GM23338 (cell line): ENCODE measurements around the gene RUSC1. TPM values are rescaled to one million over a fixed set of nuclear protein-coding genes. Genes with fewer than 3 reads are reported as not detected.

Experiments used
- ATAC-seq: fragments of 200-7000 bp; cut with Tn5 transposase; 3 replicates; pipeline ENCODE4 v1.9.1; 2020
- DNase-seq: peaks from one replicate; pipeline ENCODE4 v3.0.0-alpha.2; 2015; ENCODE audit warnings: low spot score
- H2AFZ ChIP-seq: fragments of 200-600 bp; sonication (generic); 2 replicates; pipeline ENCODE4 v1.8.0; 2016; ENCODE audit warnings: antibody characterized with exemption, mild to moderate bottlenecking, moderate library complexity
- H3F3A ChIP-seq: fragments of 200-600 bp; sonication (generic); replicated peaks from 2 replicates; pipeline ENCODE4 v1.8.0; 2017; ENCODE audit warnings: antibody characterized with exemption, mixed run types, low read depth
- H3K27ac ChIP-seq: fragments of 200-600 bp; sonication (generic); 2 replicates; pipeline ENCODE4 v1.6.1; 2016; ENCODE audit warnings: low read depth
- H3K27me3 ChIP-seq: fragments of 200-600 bp; sonication (generic); 2 replicates; pipeline ENCODE4 v1.8.0; 2016; ENCODE audit warnings: mild to moderate bottlenecking, mixed run types, moderate library complexity; ENCODE audit not compliant: insufficient read depth
- H3K36me3 ChIP-seq: fragments of 200-600 bp; sonication (generic); 2 replicates; pipeline ENCODE4 v1.8.0; 2016; ENCODE audit warnings: mild to moderate bottlenecking; ENCODE audit not compliant: insufficient read depth
- H3K4me1 ChIP-seq: fragments of 200-600 bp; sonication (generic); 2 replicates; pipeline ENCODE4 v1.8.0; 2016; ENCODE audit warnings: mild to moderate bottlenecking, moderate library complexity; ENCODE audit not compliant: insufficient read depth
- H3K4me2 ChIP-seq: fragments of 200-600 bp; sonication (generic); 2 replicates; pipeline ENCODE4 v1.7.1; 2017; ENCODE audit warnings: mixed run types
- H3K4me3 ChIP-seq: fragments of 200-600 bp; sonication (generic); 2 replicates; pipeline ENCODE4 v1.6.1; 2016; ENCODE audit warnings: mixed run types
- H3K79me2 ChIP-seq: fragments of 200-600 bp; sonication (generic); replicated peaks from 2 replicates; pipeline ENCODE4 v1.8.0; 2017; ENCODE audit warnings: mild to moderate bottlenecking; ENCODE audit not compliant: insufficient read depth
- H3K9me2 ChIP-seq: fragments of 200-600 bp; sonication (generic); 2 replicates; pipeline ENCODE4 v1.8.0; 2017; ENCODE audit not compliant: insufficient read depth
- H4K20me1 ChIP-seq: fragments of 200-600 bp; sonication (generic); replicated peaks from 2 replicates; pipeline ENCODE4 v1.8.0; 2017; ENCODE audit warnings: mild to moderate bottlenecking; ENCODE audit not compliant: insufficient read depth
- H3K27ac Mint-ChIP-seq: 2 replicates; pipeline ENCODE4 v1.8.0; 2020; ENCODE audit warnings: inconsistent platforms, mild to moderate bottlenecking, moderate library complexity, mixed read lengths
- H3K27me3 Mint-ChIP-seq: 3 replicates; pipeline ENCODE4 v1.8.0; 2022; ENCODE audit warnings: low read depth, mild to moderate bottlenecking, moderate library complexity, mixed read lengths, inconsistent platforms; ENCODE audit not compliant: insufficient read depth, poor library complexity
- H3K36me3 Mint-ChIP-seq: 3 replicates; pipeline ENCODE4 v1.8.0; 2021; ENCODE audit warnings: low read depth, mild to moderate bottlenecking, inconsistent platforms, moderate library complexity, mixed read lengths
- H3K4me1 Mint-ChIP-seq: 3 replicates; pipeline ENCODE4 v1.8.0; 2020; ENCODE audit warnings: mild to moderate bottlenecking, inconsistent platforms, mixed read lengths
- H3K4me3 Mint-ChIP-seq: 3 replicates; pipeline ENCODE4 v1.8.0; 2021; ENCODE audit warnings: moderate library complexity, mild to moderate bottlenecking, inconsistent platforms, mixed read lengths
- H3K9me3 Mint-ChIP-seq: 3 replicates; pipeline ENCODE4 v1.8.0; 2020; ENCODE audit warnings: moderate library complexity, mild to moderate bottlenecking, inconsistent platforms, mixed read lengths
- EZH2 ChIP-seq: fragments of 200-600 bp; sonication (generic); IDR thresholded peaks from one replicate; pipeline ENCODE4 v1.8.0; 2017; ENCODE audit warnings: antibody characterized with exemption, mild to moderate bottlenecking, low read depth; ENCODE audit not compliant: unreplicated experiment
- EZH2phosphoT487 ChIP-seq: fragments of 200-600 bp; sonication (generic); IDR thresholded peaks from one replicate; pipeline ENCODE4 v1.8.1; 2018; ENCODE audit warnings: antibody characterized with exemption; ENCODE audit not compliant: unreplicated experiment
- JUNB ChIP-seq: IDR thresholded peaks from one replicate; pipeline ENCODE4 v1.6.1; 2016; ENCODE audit warnings: antibody characterized with exemption; ENCODE audit not compliant: unreplicated experiment
- NANOG ChIP-seq: IDR thresholded peaks from 2 replicates; pipeline ENCODE4 v1.6.1; 2016; ENCODE audit warnings: antibody characterized with exemption, borderline replicate concordance
- STAT1 ChIP-seq: IDR thresholded peaks from one replicate; pipeline ENCODE4 v1.6.1; 2016; ENCODE audit warnings: antibody characterized with exemption; ENCODE audit not compliant: unreplicated experiment
- ZNF114 ChIP-seq: fragments of 250-450 bp; sonication (Bioruptor Pico); IDR thresholded peaks from 2 replicates; pipeline ENCODE4 v1.5.0; 2020; ENCODE audit warnings: mild to moderate bottlenecking, moderate library complexity
- ZNF331 ChIP-seq: fragments of 250-450 bp; sonication (Bioruptor Pico); IDR thresholded peaks from 2 replicates; pipeline ENCODE4 v1.5.0; 2020; ENCODE audit warnings: low read depth, mild to moderate bottlenecking, moderate library complexity
- polyA plus RNA-seq: library from polyadenylated mRNA; unstranded; fragments of >200 nt; fragmentation: Nextera tagmentation; extraction: Ambion mirVana; gene quantifications from 2 replicates; pipeline ENCODE4 v1.2.1, GENCODE V29; 2016
- total RNA-seq: library from RNA; depleted of rRNA; stranded (reverse); fragments of >200 nt; shearing (Covaris generic); gene quantifications from 2 replicates; pipeline ENCODE4 v1.2.3, GENCODE V29; 2014
- TF ChIP-seq, protein P1 (sequence below): IDR thresholded peaks from one replicate; pipeline ENCODE4 v1.6.1; 2018; ENCODE audit warnings: antibody characterized with exemption; ENCODE audit not compliant: unreplicated experiment
- TF ChIP-seq, protein P2 (sequence below): IDR thresholded peaks from 2 replicates; pipeline ENCODE4 v1.6.1; 2016; ENCODE audit warnings: antibody characterized with exemption
- TF ChIP-seq, protein P3 (sequence below): fragments of 250-450 bp; sonication (Bioruptor Pico); IDR thresholded peaks from 2 replicates; pipeline ENCODE4 v1.5.0; 2020; ENCODE audit warnings: mild to moderate bottlenecking, moderate library complexity

Gene RUSC1
- total and polyA plus RNA-seq, 2 experiments from 2014 or later: 53.4 to 87.7 TPM

DNA sequence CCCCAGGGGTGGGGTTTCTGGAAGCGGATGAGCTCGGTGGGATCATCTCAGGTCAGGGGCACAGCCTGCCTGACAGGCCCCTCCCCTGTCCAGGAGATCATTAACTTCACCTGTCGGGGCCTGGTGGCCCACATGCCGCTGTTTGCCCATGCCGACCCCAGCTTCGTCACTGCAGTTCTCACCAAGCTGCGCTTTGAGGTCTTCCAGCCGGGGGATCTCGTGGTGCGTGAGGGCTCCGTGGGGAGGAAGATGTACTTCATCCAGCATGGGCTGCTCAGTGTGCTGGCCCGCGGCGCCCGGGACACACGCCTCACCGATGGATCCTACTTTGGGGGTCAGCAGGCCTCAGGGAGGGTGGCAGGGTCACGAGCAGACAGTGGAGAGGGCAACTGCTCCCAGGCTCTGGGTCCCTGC is 35.1 kb upstream of the RUSC1 start (continued):
- TF ChIP-seq, protein P1, sequence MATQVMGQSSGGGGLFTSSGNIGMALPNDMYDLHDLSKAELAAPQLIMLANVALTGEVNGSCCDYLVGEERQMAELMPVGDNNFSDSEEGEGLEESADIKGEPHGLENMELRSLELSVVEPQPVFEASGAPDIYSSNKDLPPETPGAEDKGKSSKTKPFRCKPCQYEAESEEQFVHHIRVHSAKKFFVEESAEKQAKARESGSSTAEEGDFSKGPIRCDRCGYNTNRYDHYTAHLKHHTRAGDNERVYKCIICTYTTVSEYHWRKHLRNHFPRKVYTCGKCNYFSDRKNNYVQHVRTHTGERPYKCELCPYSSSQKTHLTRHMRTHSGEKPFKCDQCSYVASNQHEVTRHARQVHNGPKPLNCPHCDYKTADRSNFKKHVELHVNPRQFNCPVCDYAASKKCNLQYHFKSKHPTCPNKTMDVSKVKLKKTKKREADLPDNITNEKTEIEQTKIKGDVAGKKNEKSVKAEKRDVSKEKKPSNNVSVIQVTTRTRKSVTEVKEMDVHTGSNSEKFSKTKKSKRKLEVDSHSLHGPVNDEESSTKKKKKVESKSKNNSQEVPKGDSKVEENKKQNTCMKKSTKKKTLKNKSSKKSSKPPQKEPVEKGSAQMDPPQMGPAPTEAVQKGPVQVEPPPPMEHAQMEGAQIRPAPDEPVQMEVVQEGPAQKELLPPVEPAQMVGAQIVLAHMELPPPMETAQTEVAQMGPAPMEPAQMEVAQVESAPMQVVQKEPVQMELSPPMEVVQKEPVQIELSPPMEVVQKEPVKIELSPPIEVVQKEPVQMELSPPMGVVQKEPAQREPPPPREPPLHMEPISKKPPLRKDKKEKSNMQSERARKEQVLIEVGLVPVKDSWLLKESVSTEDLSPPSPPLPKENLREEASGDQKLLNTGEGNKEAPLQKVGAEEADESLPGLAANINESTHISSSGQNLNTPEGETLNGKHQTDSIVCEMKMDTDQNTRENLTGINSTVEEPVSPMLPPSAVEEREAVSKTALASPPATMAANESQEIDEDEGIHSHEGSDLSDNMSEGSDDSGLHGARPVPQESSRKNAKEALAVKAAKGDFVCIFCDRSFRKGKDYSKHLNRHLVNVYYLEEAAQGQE: no peak
- TF ChIP-seq, protein P2, sequence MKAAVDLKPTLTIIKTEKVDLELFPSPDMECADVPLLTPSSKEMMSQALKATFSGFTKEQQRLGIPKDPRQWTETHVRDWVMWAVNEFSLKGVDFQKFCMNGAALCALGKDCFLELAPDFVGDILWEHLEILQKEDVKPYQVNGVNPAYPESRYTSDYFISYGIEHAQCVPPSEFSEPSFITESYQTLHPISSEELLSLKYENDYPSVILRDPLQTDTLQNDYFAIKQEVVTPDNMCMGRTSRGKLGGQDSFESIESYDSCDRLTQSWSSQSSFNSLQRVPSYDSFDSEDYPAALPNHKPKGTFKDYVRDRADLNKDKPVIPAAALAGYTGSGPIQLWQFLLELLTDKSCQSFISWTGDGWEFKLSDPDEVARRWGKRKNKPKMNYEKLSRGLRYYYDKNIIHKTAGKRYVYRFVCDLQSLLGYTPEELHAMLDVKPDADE: no peak

DNA sequence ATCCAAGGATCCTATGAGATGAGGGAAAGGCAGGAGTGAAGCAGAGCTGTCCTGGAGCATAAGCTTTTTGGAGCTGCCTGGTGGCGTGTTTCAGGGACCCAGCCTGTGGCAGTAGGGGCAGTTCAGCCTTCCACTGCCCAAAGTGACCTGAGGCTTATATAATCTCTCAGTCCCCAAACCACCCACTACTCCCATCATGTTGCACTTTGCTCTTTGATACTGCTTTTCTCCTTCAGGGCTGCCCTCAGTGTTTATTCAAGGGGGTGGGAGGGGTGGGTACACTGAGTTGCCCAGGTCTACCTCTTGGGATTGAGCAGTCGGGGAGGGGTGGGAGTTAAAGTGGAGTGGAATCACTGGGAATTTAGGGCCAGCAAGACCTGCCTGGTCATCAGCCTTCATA is 34.1 kb upstream of the RUSC1 start:
- Histone ChIP-seq H4K20me1 (no peaks in the 10 kb centered on the region; the same call in 1 of the 2 replicates), H2AFZ (no peak overlapping the region), H3K9me2 (no peaks in the 10 kb centered on the region), H3K27me3 (no peaks in the 10 kb centered on the region), H3K36me3 (no peaks in the 10 kb centered on the region), H3K4me1 (no peaks in the 10 kb centered on the region), H3F3A (no peaks in the 10 kb centered on the region), H3K4me2 (no peak overlapping the region), H3K79me2 (no peaks in the 10 kb centered on the region), H3K27ac (no peak overlapping the region), H3K4me3 (no peak overlapping the region)
- Mint-ChIP-seq H3K9me3 (no peaks in the 10 kb centered on the region), H3K36me3 (peaks cover 3% of the 10 kb centered on the region; the same call in 1 of the 3 replicates), H3K27me3 (peaks cover 7% of the 10 kb centered on the region), H3K27ac (no peak overlapping the region), H3K4me1 (no peaks in the 10 kb centered on the region; the same call in 1 of the 3 replicates), H3K4me3 (no peak overlapping the region)
- DNase-seq: no peak
- no peak for ATAC-seq
- TF ChIP-seq EZH2phosphoT487: no peak
- no peak for TF ChIP-seq EZH2
- no peak for TF ChIP-seq STAT1
- no peak for TF ChIP-seq JUNB
- TF ChIP-seq ZNF114: no peak
- TF ChIP-seq, protein P1: no peak
- TF ChIP-seq, protein P3, sequence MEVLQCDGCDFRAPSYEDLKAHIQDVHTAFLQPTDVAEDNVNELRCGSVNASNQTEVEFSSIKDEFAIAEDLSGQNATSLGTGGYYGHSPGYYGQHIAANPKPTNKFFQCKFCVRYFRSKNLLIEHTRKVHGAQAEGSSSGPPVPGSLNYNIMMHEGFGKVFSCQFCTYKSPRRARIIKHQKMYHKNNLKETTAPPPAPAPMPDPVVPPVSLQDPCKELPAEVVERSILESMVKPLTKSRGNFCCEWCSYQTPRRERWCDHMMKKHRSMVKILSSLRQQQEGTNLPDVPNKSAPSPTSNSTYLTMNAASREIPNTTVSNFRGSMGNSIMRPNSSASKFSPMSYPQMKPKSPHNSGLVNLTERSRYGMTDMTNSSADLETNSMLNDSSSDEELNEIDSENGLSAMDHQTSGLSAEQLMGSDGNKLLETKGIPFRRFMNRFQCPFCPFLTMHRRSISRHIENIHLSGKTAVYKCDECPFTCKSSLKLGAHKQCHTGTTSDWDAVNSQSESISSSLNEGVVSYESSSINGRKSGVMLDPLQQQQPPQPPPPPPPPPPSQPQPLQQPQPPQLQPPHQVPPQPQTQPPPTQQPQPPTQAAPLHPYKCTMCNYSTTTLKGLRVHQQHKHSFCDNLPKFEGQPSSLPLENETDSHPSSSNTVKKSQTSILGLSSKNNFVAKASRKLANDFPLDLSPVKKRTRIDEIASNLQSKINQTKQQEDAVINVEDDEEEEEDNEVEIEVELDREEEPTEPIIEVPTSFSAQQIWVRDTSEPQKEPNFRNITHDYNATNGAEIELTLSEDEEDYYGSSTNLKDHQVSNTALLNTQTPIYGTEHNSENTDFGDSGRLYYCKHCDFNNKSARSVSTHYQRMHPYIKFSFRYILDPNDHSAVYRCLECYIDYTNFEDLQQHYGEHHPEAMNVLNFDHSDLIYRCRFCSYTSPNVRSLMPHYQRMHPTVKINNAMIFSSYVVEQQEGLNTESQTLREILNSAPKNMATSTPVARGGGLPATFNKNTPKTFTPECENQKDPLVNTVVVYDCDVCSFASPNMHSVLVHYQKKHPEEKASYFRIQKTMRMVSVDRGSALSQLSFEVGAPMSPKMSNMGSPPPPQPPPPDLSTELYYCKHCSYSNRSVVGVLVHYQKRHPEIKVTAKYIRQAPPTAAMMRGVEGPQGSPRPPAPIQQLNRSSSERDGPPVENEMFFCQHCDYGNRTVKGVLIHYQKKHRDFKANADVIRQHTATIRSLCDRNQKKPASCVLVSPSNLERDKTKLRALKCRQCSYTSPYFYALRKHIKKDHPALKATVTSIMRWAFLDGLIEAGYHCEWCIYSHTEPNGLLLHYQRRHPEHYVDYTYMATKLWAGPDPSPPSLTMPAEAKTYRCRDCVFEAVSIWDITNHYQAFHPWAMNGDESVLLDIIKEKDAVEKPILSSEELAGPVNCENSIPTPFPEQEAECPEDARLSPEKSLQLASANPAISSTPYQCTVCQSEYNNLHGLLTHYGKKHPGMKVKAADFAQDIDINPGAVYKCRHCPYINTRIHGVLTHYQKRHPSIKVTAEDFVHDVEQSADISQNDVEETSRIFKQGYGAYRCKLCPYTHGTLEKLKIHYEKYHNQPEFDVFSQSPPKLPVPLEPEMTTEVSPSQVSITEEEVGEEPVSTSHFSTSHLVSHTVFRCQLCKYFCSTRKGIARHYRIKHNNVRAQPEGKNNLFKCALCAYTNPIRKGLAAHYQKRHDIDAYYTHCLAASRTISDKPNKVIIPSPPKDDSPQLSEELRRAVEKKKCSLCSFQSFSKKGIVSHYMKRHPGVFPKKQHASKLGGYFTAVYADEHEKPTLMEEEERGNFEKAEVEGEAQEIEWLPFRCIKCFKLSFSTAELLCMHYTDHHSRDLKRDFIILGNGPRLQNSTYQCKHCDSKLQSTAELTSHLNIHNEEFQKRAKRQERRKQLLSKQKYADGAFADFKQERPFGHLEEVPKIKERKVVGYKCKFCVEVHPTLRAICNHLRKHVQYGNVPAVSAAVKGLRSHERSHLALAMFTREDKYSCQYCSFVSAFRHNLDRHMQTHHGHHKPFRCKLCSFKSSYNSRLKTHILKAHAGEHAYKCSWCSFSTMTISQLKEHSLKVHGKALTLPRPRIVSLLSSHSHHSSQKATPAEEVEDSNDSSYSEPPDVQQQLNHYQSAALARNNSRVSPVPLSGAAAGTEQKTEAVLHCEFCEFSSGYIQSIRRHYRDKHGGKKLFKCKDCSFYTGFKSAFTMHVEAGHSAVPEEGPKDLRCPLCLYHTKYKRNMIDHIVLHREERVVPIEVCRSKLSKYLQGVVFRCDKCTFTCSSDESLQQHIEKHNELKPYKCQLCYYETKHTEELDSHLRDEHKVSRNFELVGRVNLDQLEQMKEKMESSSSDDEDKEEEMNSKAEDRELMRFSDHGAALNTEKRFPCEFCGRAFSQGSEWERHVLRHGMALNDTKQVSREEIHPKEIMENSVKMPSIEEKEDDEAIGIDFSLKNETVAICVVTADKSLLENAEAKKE (CRISPR knock-in tag): no peak
- no peak for TF ChIP-seq ZNF331 (CRISPR knock-in tag)
- no peak for TF ChIP-seq NANOG
